Fibroblast of skin of left quadriceps (primary cell): Measurements from ENCODE around the gene SASS6.
A peak's percentile ranks its signal among the peaks of the same experiment; 100 is the strongest.

Experiments
- DNase-seq, 2 experiments: peaks; one replicate each; pipeline ENCODE4 v3.0.0-alpha.2; 2013; ENCODE audit warnings: low read depth in 2 of 2

Gene SASS6

GRCh38 chr1:100109554-100110066 lies 23.1 kb downstream of the SASS6 start:
- DNase-seq = no peak

GRCh38 chr1:100107696-100108095 lies 25.0 kb downstream of the SASS6 start:
- DNase-seq = no peak

GRCh38 chr1:100101564-100101963 lies 31.2 kb downstream of the SASS6 start:
- no peak for DNase-seq

- peak; percentile 7 to 9 for DNase-seq
Measured at GRCh38 chr1:100100202-100100601, 32.5 kb downstream of the SASS6 start.

GRCh38 chr1:100090471-100090870 lies 42.3 kb downstream of the SASS6 start:
- no peak for DNase-seq

- no peak for DNase-seq
Measured at GRCh38 chr1:100089082-100089481, 43.6 kb downstream of the SASS6 start.

- DNase-seq = no peak
Measured at GRCh38 chr1:100087396-100087795, 45.3 kb downstream of the SASS6 start.

- DNase-seq = no peak
Measured at GRCh38 chr1:100080331-100080730, 52.4 kb downstream of the SASS6 start.

- no peak for DNase-seq
Measured at GRCh38 chr1:100077531-100077930, 55.2 kb downstream of the SASS6 start.

GRCh38 chr1:100076744-100077143 lies 56.0 kb downstream of the SASS6 start:
- DNase-seq = no peak

- no peak for DNase-seq
Measured at GRCh38 chr1:100076319-100076718, 56.4 kb downstream of the SASS6 start.

- no peak for DNase-seq
Measured at GRCh38 chr1:100075773-100076172, 57.0 kb downstream of the SASS6 start.

- DNase-seq = no peak
Measured at GRCh38 chr1:100074604-100075395, 57.9 kb downstream of the SASS6 start.

- DNase-seq = no peak
Measured at GRCh38 chr1:100073531-100073930, 59.2 kb downstream of the SASS6 start.

GRCh38 chr1:100070201-100070939 lies 62.4 kb downstream of the SASS6 start:
- DNase-seq = no peak

GRCh38 chr1:100065969-100066227 lies 66.8 kb downstream of the SASS6 start:
- no peak for DNase-seq

- DNase-seq = no peak
Measured at GRCh38 chr1:100065183-100065968, 67.4 kb downstream of the SASS6 start.

- no peak for DNase-seq
Measured at GRCh38 chr1:100061681-100062080, 71.0 kb downstream of the SASS6 start.

GRCh38 chr1:100053727-100054126 lies 79.0 kb downstream of the SASS6 start:
- no peak for DNase-seq

- DNase-seq = no peak
Measured at GRCh38 chr1:100053119-100053518, 79.6 kb downstream of the SASS6 start.

GRCh38 chr1:100051893-100052292 lies 80.8 kb downstream of the SASS6 start:
- no peak for DNase-seq

GRCh38 chr1:100051401-100051800 lies 81.3 kb downstream of the SASS6 start:
- DNase-seq = no peak
